Measurements from ENCODE around the gene MAP3K14. TPM values are rescaled to one million over a fixed set of nuclear protein-coding genes. Genes with fewer than 3 reads are reported as not detected.

Gene MAP3K14
- polyA plus RNA-seq, 3 donors = 1.4 to 29.9 (median 3.8) TPM

DNA sequence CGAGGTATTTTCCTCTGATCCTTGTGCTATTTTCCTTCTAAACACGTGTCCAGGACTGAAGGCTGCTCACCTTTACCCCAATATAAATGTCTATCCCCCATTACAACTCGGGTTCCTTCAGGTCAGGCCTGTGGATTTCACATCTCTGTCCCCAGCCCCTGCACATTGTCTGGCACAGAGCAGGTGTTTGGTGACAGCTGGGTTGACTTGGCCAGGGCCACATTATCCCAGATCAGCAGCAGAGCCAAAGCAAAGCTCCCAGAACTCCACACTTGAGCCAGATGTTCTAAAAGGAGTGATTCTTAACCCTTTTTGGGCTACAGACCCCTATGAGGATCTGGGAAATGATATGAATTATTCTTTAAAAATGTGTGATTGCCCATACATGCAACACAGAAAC is 36.9 kb downstream of the MAP3K14 start:
- no peaks in the 10 kb centered on the region for H3K27me3 ChIP-seq (ENCODE audit: control insufficient read depth in 2 of 2, insufficient read depth in 2 of 2, low read length in 2 of 2)
- peaks cover 53 to 77% of the 10 kb centered on the region in 2 donors for H3K36me3 Mint-ChIP-seq
- TF ChIP-seq CTCF (IDR thresholded peaks at IDR 0.05) = no peak
- no peaks in the 10 kb centered on the region for H3K9me3 ChIP-seq (replicated peaks in 1 of 2; ENCODE audit: control insufficient read depth in 1 of 2, insufficient read depth in 1 of 2, low read length in 2 of 2)
- no peak for DNase-seq
- H3K4me1 ChIP-seq (ENCODE audit: control insufficient read depth in 1 of 2, insufficient read depth in 2 of 2, low read length in 2 of 2) = peaks cover 3 to 5% of the 10 kb centered on the region in 2 donors
- no peaks in the 10 kb centered on the region for H3K79me2 ChIP-seq (ENCODE audit: insufficient read depth, low read length)
- peaks cover 0 to 2% (median 0%) of the 10 kb centered on the region in 3 donors for H3K27me3 Mint-ChIP-seq (ENCODE audit: low read depth in 3 of 3)
- no peak overlapping the region for H3K27ac Mint-ChIP-seq
- peaks cover 15% of the 10 kb centered on the region for H3K4me1 Mint-ChIP-seq
- no peak overlapping the region for H3K9ac ChIP-seq (ENCODE audit: insufficient read depth, low read length, poor library complexity, severe bottlenecking)
- no peak overlapping the region for H3K4me3 ChIP-seq (replicated peaks in 1 of 3; ENCODE audit: low read depth in 2 of 3, low read length in 3 of 3)
- H4K20me1 ChIP-seq (ENCODE audit: insufficient read depth, low read length) = peaks cover 50% of the 10 kb centered on the region
- H3K4me2 ChIP-seq (replicated peaks; ENCODE audit: extremely low read depth, low read length, poor library complexity, severe bottlenecking) = no peak overlapping the region
- WGBS (ENCODE audit: insufficient coverage) = 83% methylated on average over 1 of the region's 3 CpGs
- intact Hi-C loops (cut with micrococcal nuclease) = loop anchor here in 1 of 2 donors (5.0 kb wide), 1 partner anchor 32 kb away; no protein-coding TSS in a partner anchor
- H3K36me3 ChIP-seq (replicated peaks in 1 of 2; ENCODE audit: control insufficient read depth in 1 of 2, insufficient read depth in 2 of 2, low read length in 2 of 2) = peaks cover 40 to 76% of the 10 kb centered on the region in 2 donors
- no peaks in the 10 kb centered on the region for H3K9me3 Mint-ChIP-seq
- no peak overlapping the region for H3K27ac ChIP-seq (ENCODE audit: low read depth in 1 of 2, low read length in 2 of 2)
- H3K4me3 Mint-ChIP-seq = no peak overlapping the region
- H2AFZ ChIP-seq (ENCODE audit: insufficient read depth, low read depth, low read length, poor library complexity, severe bottlenecking) = no peak overlapping the region

DNA sequence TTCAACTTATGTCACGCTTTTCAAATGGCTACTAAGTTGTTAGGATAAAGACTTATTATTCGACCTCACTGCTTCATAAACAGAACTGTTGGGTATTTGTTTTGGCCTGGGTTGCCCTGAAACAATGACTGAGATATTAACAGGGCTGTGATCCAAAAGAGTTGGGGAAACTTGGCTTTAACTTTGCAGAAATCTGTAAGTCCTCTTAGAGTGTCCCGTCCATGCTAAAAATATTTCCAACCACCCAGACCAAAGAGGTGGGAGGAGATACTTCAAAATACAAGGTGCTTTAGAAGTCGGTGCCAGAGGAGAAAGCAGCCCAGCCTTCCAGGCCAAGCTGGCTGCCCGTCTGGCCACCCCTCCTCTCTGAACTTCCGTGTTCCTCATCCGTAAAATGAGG is 38.8 kb downstream of the MAP3K14 start:
- Histone ChIP-seq H3K4me1 (ENCODE audit: control insufficient read depth in 1 of 2, insufficient read depth in 2 of 2, low read length in 2 of 2) (peaks cover 3 to 5% of the 10 kb centered on the region in 2 donors), H3K79me2 (ENCODE audit: insufficient read depth, low read length) (no peaks in the 10 kb centered on the region), H3K27ac (ENCODE audit: low read depth in 1 of 2, low read length in 2 of 2) (no peak overlapping the region), H3K9ac (ENCODE audit: insufficient read depth, low read length, poor library complexity, severe bottlenecking) (no peak overlapping the region), H3K36me3 (replicated peaks in 1 of 2; ENCODE audit: control insufficient read depth in 1 of 2, insufficient read depth in 2 of 2, low read length in 2 of 2) (peaks cover 37 to 75% of the 10 kb centered on the region in 2 donors), H3K9me3 (replicated peaks in 1 of 2; ENCODE audit: control insufficient read depth in 1 of 2, insufficient read depth in 1 of 2, low read length in 2 of 2) (no peaks in the 10 kb centered on the region), H2AFZ (ENCODE audit: insufficient read depth, low read depth, low read length, poor library complexity, severe bottlenecking) (no peak overlapping the region), H3K4me2 (replicated peaks; ENCODE audit: extremely low read depth, low read length, poor library complexity, severe bottlenecking) (no peak overlapping the region), H3K27me3 (ENCODE audit: control insufficient read depth in 2 of 2, insufficient read depth in 2 of 2, low read length in 2 of 2) (no peaks in the 10 kb centered on the region), H3K4me3 (replicated peaks in 1 of 3; ENCODE audit: low read depth in 2 of 3, low read length in 3 of 3) (no peak overlapping the region), H4K20me1 (ENCODE audit: insufficient read depth, low read length) (peaks cover 51% of the 10 kb centered on the region)
- Mint-ChIP-seq H3K27ac (peak overlapping the region in 1 of 7 donors; percentile 23), H3K9me3 (no peaks in the 10 kb centered on the region), H3K4me1 (peaks cover 9% of the 10 kb centered on the region), H3K36me3 (peaks cover 49 to 77% of the 10 kb centered on the region in 2 donors), H3K27me3 (ENCODE audit: low read depth in 3 of 3) (peaks cover 0 to 2% (median 0%) of the 10 kb centered on the region in 3 donors), H3K4me3 (no peak overlapping the region)
- DNase-seq = no peak
- intact Hi-C loops (cut with micrococcal nuclease) = loop anchor here (1.0 to 5.0 kb wide), 2 partner anchors 34 to 107 kb away; no protein-coding TSS in a partner anchor
- TF ChIP-seq CTCF (IDR thresholded peaks at IDR 0.05) = no peak
- 93% methylated on average over 3 of the region's 7 CpGs for WGBS (ENCODE audit: insufficient coverage)
